ENCODE data around the gene BNIP5.
A peak's percentile ranks its signal among the peaks of the same experiment; 100 is the strongest.
"Not testable (repeated sequence)": the region's sequence is repeated elsewhere in the genome, so short reads cannot be mapped to it uniquely, and the experiment has no call there.

Gene BNIP5

GRCh38 chr6:36340618-36341454 is 4.1 kb upstream of the BNIP5 start:
- DNase-seq (ENCODE audit: low spot score), result peak; percentile 74

DNA sequence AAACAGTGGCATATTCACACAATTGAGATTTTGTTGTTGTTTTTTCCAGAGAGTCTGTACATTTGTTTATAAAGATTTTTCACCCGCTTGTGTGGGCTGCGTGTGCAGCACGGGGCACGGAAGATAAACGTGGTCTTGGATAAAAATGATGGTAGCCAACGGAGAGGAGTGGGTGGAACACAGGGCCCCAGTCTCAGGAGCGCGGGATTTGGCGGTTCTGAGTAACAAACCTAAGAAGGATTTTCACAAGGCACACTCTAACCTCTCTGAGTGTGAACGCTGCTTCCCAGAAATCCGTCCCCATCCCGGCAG is 3.6 kb upstream of the BNIP5 start:
- no peak for DNase-seq (ENCODE audit: low spot score)
- no peak for TF ChIP-seq CTCF (IDR thresholded peaks at IDR 0.05; ENCODE audit: extremely low read depth, missing control alignments)

More at GRCh38 chr6:36340618-36341454, 4.1 kb upstream of the BNIP5 start:
- TF ChIP-seq CTCF (IDR thresholded peaks at IDR 0.05; ENCODE audit: extremely low read depth, missing control alignments), result peak; percentile 92

DNA sequence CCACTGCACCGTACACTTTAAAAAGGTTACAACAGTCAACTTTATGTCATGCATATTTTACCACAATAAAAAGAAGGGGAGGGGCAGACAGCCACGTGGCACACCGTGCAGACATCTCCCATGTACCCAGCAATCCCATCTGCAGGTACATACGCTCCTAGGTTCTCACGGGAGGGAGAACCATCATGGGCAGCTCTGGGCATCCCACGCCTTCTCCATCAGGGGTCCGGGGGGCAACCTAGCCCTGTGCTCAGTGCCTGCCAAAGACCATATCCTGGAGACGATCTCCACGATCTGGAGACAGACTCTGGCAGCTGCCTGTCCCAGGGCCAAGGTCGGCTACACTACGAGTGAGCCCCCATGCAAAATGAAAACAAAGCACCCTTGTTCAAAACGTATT is 2.5 kb upstream of the BNIP5 start:
- no peak for DNase-seq (ENCODE audit: low spot score)
- no peak for TF ChIP-seq CTCF (IDR thresholded peaks at IDR 0.05; ENCODE audit: extremely low read depth, missing control alignments)

DNA sequence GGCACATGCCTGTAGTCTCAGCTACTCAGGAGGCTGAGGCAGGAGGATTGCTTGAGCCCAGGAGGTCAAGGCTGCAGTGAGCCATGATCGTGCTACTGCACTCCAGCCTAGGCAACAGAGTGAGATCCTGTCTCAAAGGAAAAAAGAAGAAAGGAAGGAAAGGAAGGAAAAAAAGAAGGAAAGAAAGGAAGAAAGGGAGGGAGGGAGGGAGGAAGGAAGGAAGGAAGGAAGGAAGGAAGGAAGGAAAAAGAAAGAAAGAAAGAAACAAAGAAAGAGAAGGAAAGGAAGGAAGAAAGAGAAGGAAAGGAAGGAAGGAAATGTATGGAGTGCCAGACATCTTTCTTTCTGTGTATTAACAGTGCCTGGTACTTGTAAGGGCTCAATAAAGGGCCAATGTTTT is 1.5 kb upstream of the BNIP5 start:
- DNase-seq (ENCODE audit: low spot score), result not testable (repeated sequence)

DNA sequence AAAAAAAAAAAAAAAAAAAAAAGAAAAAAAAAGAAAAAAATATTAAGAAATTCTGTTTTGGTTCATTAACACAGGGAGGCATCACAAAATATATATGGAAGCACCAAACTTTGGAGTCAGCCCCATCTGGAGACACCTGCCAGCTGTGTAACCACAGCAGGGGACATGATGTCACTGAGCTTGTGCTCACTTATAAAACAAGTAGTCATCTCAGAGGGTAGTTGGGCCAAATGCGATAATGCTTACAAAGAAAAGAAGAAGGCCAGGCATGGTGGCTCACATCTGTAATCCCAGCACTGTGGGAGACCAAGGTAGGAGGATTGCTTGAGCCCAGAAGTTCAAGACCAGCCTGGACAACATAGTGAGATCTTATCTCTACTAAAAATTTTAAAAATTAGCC is 1.1 kb upstream of the BNIP5 start:
- no peak for DNase-seq (ENCODE audit: low spot score)
- TF ChIP-seq CTCF (IDR thresholded peaks at IDR 0.05; ENCODE audit: extremely low read depth, missing control alignments), result no peak

GRCh38 chr6:36336208-36336710 is 429 bp downstream of the BNIP5 start:
- no peak for DNase-seq (ENCODE audit: low spot score)
- no peak for TF ChIP-seq CTCF (IDR thresholded peaks at IDR 0.05; ENCODE audit: extremely low read depth, missing control alignments)

- no peak for DNase-seq (ENCODE audit: low spot score)
- TF ChIP-seq CTCF (IDR thresholded peaks at IDR 0.05; ENCODE audit: extremely low read depth, missing control alignments), result no peak
Observed at GRCh38 chr6:36335465-36336207, 1.1 kb downstream of the BNIP5 start.
